A549 (cell line): Measurements from ENCODE around the gene CFAP100. TPM values are rescaled to one million over a fixed set of nuclear protein-coding genes. Genes with fewer than 3 reads are reported as not detected.

ENCODE experiments used
- ATAC-seq, 2 experiments: fragments of 200-7000 bp in 1 of 2; fragments of >200 bp in 1 of 2; cut with Nextera tagmentation in 1 of 2; cut with Tn5 transposase in 1 of 2; 3 replicates each; pipeline versions ENCODE4 v1.8.0 to v1.9.1; 2018 to 2020; ENCODE audit warnings: mild to moderate bottlenecking in 1 of 2, moderate library complexity in 1 of 2
- CTCF ChIA-PET: fragments of 300-600 bp; sonication (Branson Sonifier 250); formaldehyde crosslinking; extraction: SDS; loops from one replicate; lab custom pipeline; 2021; ENCODE audit warnings: antibody characterized with exemption, inconsistent platforms; lab: Yijun Ruan, JAX
- POLR2A ChIA-PET: fragments of 350-600 bp; formaldehyde crosslinking; extraction: SDS; loops from one replicate; lab custom pipeline; 2021; ENCODE audit warnings: antibody characterized with exemption, inconsistent platforms; lab: Yijun Ruan, JAX
- DNase-seq, 2 experiments: peaks; one replicate each; pipeline versions ENCODE4 v3.0.0 to v3.0.0-alpha.2; 2011 to 2016; ENCODE audit warnings: low read depth in 1 of 2, low spot score in 1 of 2
- FAIRE-seq: peaks from 2 replicates; lab custom pipeline; 2011; peaks lifted over from hg19 to GRCh38; lab: Jason Lieb, UNC
- H3K27ac ChIP-seq, 2 experiments: fragments of >200 bp; sonication (Bioruptor Twin); formaldehyde crosslinking; 3 replicates each; pipeline ENCODE4 v1.5.1; 2016 to 2017
- H3K4me1 ChIP-seq: fragments of >200 bp; sonication (Bioruptor Twin); formaldehyde crosslinking; 3 replicates; pipeline ENCODE4 v1.6.1; 2016
- H3K4me2 ChIP-seq: fragments of >200 bp; sonication (Bioruptor Twin); formaldehyde crosslinking; 3 replicates; pipeline ENCODE4 v1.6.1; 2016
- H3K4me3 ChIP-seq: fragments of >200 bp; sonication (Bioruptor Twin); formaldehyde crosslinking; 3 replicates; pipeline ENCODE4 v1.5.1; 2016
- H3K9me3 ChIP-seq: fragments of >200 bp; sonication (Bioruptor Twin); formaldehyde crosslinking; 3 replicates; pipeline ENCODE4 v1.6.1; 2016
- BHLHE40 ChIP-seq: IDR thresholded peaks from 2 replicates; pipeline ENCODE4 v1.6.1; 2012; ENCODE audit warnings: low read depth, low read length, inconsistent platforms
- CHD2 ChIP-seq: fragments of 150-350 bp; IDR thresholded peaks from 2 replicates; pipeline ENCODE4 v1.6.1; 2014; ENCODE audit warnings: low read length; ENCODE audit not compliant: partially characterized antibody
- EHMT2 ChIP-seq: fragments of 200-600 bp; sonication (generic); IDR thresholded peaks from 2 replicates; pipeline ENCODE4 v1.6.1; 2016; ENCODE audit warnings: antibody characterized with exemption, low read depth, mild to moderate bottlenecking, moderate library complexity
- EP300 ChIP-seq, 2 experiments: fragments of >200 bp; sonication (Bioruptor Twin); formaldehyde crosslinking; IDR thresholded peaks; 2 replicates in 1 of 2; 3 replicates in 1 of 2; pipeline ENCODE4 v1.6.1; 2016 to 2017
- FOSL2 ChIP-seq, 2 experiments: fragments of 450-650 bp in 1 of 2; fragments of >200 bp in 1 of 2; sonication (Bioruptor Twin) in 1 of 2; formaldehyde crosslinking; IDR thresholded peaks; 2 replicates each; pipeline versions ENCODE4 v1.5.0 to v1.6.1; 2016 to 2020; ENCODE audit warnings: mild to moderate bottlenecking in 1 of 2, moderate library complexity in 1 of 2
- FOXS1 ChIP-seq: fragments of 250-450 bp; sonication (Bioruptor Pico); IDR thresholded peaks from 2 replicates; pipeline ENCODE4 v1.5.0; 2020; ENCODE audit warnings: mild to moderate bottlenecking, moderate library complexity
- GATA3 ChIP-seq: IDR thresholded peaks from 2 replicates; pipeline ENCODE4 v1.6.1; 2012; ENCODE audit warnings: borderline replicate concordance
- HDAC2 ChIP-seq: fragments of 200-600 bp; sonication (generic); IDR thresholded peaks from 2 replicates; pipeline ENCODE4 v1.6.1; 2016
- HOXA7 ChIP-seq: fragments of 250-450 bp; sonication (Bioruptor Pico); IDR thresholded peaks from 2 replicates; pipeline ENCODE4 v1.5.0; 2020; ENCODE audit warnings: mild to moderate bottlenecking, moderate library complexity
- HOXB5 ChIP-seq: fragments of 250-450 bp; sonication (Bioruptor Pico); IDR thresholded peaks from 2 replicates; pipeline ENCODE4 v1.5.0; 2020; ENCODE audit warnings: mild to moderate bottlenecking, moderate library complexity
- JUN ChIP-seq, 2 experiments: fragments of >200 bp; sonication (Bioruptor Twin); formaldehyde crosslinking; IDR thresholded peaks; 2 replicates in 1 of 2; 3 replicates in 1 of 2; pipeline ENCODE4 v1.6.1; 2016 to 2017
- KDM1A ChIP-seq: fragments of 200-600 bp; sonication (generic); IDR thresholded peaks from 2 replicates; pipeline ENCODE4 v1.6.1; 2016; ENCODE audit warnings: low read depth, mild to moderate bottlenecking
- MAFK ChIP-seq: fragments of 450-650 bp; IDR thresholded peaks from 2 replicates; pipeline ENCODE4 v1.6.1; 2014; ENCODE audit not compliant: partially characterized antibody
- MAZ ChIP-seq: fragments of 150-350 bp; IDR thresholded peaks from 2 replicates; pipeline ENCODE4 v1.6.1; 2014; ENCODE audit warnings: antibody characterized with exemption, low read depth, low read length, borderline replicate concordance
- NPAS2 ChIP-seq: fragments of 250-450 bp; sonication (Bioruptor Pico); IDR thresholded peaks from 2 replicates; pipeline ENCODE4 v1.8.0; 2022; ENCODE audit warnings: mild to moderate bottlenecking, moderate library complexity, borderline replicate concordance
- NR3C1 ChIP-seq: fragments of >200 bp; sonication (Bioruptor Twin); formaldehyde crosslinking; IDR thresholded peaks from 3 replicates; pipeline ENCODE4 v1.6.1; 2017
- PHF8 ChIP-seq: fragments of 200-600 bp; sonication (generic); IDR thresholded peaks from 2 replicates; pipeline ENCODE4 v1.6.1; 2016; ENCODE audit warnings: low read depth, mild to moderate bottlenecking, antibody characterized with exemption, moderate library complexity, borderline replicate concordance
- POLR2AphosphoS2 ChIP-seq: conservative IDR thresholded peaks from 2 replicates; pipeline ENCODE4 v1.6.1; 2012; ENCODE audit warnings: low read length, improper control_type of control experiment, inconsistent platforms
- RARB ChIP-seq: fragments of 250-450 bp; sonication (Bioruptor Pico); IDR thresholded peaks from 2 replicates; pipeline ENCODE4 v1.8.0; 2021; ENCODE audit warnings: mild to moderate bottlenecking, moderate library complexity
- SREBF2 ChIP-seq: fragments of 450-650 bp; IDR thresholded peaks from 2 replicates; pipeline ENCODE4 v1.6.1; 2014; ENCODE audit warnings: mild to moderate bottlenecking, moderate library complexity
- TFCP2L1 ChIP-seq: fragments of 250-450 bp; sonication (Bioruptor Pico); IDR thresholded peaks from 2 replicates; pipeline ENCODE4 v1.5.0; 2021; ENCODE audit warnings: mild to moderate bottlenecking
- ZC3H11A ChIP-seq: fragments of 450-650 bp; IDR thresholded peaks from 2 replicates; pipeline ENCODE4 v1.6.1; 2014; ENCODE audit warnings: antibody characterized with exemption, mild to moderate bottlenecking
- ZFP36 ChIP-seq: fragments of 450-650 bp; IDR thresholded peaks from 2 replicates; pipeline ENCODE4 v1.6.1; 2014; ENCODE audit warnings: borderline replicate concordance; ENCODE audit not compliant: partially characterized antibody
- ZNF302 ChIP-seq: fragments of 250-450 bp; sonication (Bioruptor Pico); IDR thresholded peaks from 2 replicates; pipeline ENCODE4 v1.9.0; 2021; ENCODE audit warnings: inconsistent platforms, mild to moderate bottlenecking, moderate library complexity
- WGBS: methylation state at CpG from one replicate; pipeline ENCODE4 v1.1.6; 2017; ENCODE audit errors: missing lambda C conversion rate; 5-methylcytosine and 5-hydroxymethylcytosine counted together
- polyA plus RNA-seq, 4 experiments: library from polyadenylated mRNA; depleted of rRNA in 3 of 4; stranded (reverse); fragments of >200 nt; fragmentation: RNase III in 1 of 4; extraction: RNeasy Plus Mini Kit Qiagen cat#74134 plus additional on column Dnase treatment in 1 of 4; gene quantifications; 2 replicates in 3 of 4; 3 replicates in 1 of 4; pipeline ENCODE4 v1.2.3, GENCODE V29; 2011 to 2017
- TF ChIP-seq, protein P1 (sequence below): IDR thresholded peaks from 2 replicates; pipeline ENCODE4 v1.6.1; 2012

CFAP100 gene
- polyA plus RNA-seq, 2 of the 4 experiments (the other 2 are of a cell fraction): not detected

DNA sequence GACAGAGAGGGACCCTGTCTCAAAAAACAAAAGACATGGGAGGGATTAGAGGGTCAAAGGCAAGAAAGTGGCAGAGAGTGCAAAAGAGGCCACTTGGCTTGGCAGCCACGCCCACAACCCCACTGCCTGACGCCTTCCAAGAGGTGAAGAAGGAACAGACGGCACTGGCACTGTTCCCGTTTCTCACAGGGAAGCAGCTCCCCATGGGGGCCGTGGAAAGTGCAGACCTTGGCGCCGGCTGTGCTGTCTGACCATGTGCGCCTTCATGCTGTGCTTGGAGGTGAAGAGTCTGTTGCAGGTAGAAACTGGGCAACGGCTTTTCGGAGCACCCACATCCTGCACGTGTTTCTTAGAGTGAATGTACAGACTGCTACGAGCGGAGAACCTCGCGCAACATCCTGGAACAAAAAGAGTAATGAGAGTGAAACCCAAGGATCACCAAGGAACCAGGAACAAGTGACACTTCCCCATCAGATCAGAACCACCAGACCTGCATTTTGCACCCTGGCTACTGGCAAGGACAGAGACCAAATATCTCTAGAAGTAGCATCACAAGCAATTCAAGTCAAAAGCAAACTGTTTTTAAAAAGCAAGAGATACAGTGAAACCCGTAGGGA is 71.3 kb downstream of the CFAP100 start:
- TF ChIP-seq ZNF302 (CRISPR knock-in tag) (no peak), POLR2AphosphoS2 (no peak), ZC3H11A (no peak), MAFK (no peak), EHMT2 (no peak), PHF8 (no peak), HOXA7 (CRISPR knock-in tag) (no peak), GATA3 (no peak), CHD2 (no peak), SREBF2 (no peak), FOSL2 (IDR thresholded peaks at IDR 0.05) (no peak), FOSL2 (CRISPR knock-in tag; IDR thresholded peaks at IDR 0.05) (no peak), MAZ (no peak), FOXS1 (CRISPR knock-in tag) (no peak), JUN (IDR thresholded peaks at IDR 0.05) (no peak), KDM1A (no peak), RARB (CRISPR knock-in tag) (no peak)
- TF ChIP-seq, protein P1, sequence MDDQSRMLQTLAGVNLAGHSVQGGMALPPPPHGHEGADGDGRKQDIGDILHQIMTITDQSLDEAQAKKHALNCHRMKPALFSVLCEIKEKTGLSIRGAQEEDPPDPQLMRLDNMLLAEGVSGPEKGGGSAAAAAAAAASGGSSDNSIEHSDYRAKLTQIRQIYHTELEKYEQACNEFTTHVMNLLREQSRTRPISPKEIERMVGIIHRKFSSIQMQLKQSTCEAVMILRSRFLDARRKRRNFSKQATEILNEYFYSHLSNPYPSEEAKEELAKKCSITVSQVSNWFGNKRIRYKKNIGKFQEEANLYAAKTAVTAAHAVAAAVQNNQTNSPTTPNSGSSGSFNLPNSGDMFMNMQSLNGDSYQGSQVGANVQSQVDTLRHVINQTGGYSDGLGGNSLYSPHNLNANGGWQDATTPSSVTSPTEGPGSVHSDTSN: no peak
- DNase-seq: no peak
- CTCF ChIA-PET: interaction anchor here (1.0 kb wide), 1 partner anchor 10 kb away, joined by 3 read pairs; the partner anchor contains the start of gene ZXDC
- ATAC-seq: no peak
- Histone ChIP-seq H3K4me3 (no peak overlapping the region), H3K9me3 (no peaks in the 10 kb centered on the region), H3K4me2 (no peak overlapping the region), H3K4me1 (no peaks in the 10 kb centered on the region), H3K27ac (no peak overlapping the region)
- no peak for FAIRE-seq
- WGBS: 90% methylated on average over 16 of the region's 16 CpGs
- POLR2A ChIA-PET: no interaction called here

DNA sequence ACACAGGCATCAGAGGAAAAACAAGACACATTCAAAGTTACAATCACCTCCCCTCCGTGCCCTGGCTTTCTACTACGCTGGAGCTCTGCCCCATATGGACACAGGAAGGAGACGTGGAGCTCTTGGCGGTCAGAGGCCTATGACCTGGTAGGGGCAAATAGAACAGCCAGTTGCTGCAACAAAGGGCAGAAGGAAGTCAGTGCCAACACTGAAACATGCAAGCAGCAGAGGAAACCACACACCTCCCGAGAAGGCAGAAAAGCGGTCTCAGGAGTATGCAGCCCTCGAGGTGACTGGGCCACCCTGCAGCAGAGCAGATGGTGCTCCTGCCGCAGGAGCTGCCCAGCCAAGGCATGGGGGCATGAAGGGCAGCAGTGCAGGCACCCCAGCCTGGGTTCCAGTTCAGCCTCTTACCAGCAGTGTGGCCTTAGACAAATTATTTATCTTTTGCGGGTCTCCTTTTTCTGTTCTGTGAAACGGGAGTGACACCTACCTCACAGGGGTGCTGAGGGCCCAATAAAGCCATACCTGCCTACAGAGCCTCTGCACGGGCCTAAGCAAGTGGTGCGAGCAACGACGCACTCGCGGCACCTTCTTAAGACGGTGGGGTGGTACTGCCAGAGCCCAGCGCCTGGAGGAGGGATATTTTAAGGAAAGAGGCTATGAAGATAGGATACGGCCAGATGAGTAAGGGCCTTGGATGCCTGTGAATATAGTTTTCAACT is 72.3 kb downstream of the CFAP100 start:
- DNase-seq (no peak), ATAC-seq (no peak), FAIRE-seq (no peak)
- WGBS: 82% methylated on average over 17 of the region's 19 CpGs
- no peak overlapping the region for H3K27ac ChIP-seq
- H3K9me3 ChIP-seq: no peaks in the 10 kb centered on the region
- H3K4me2 ChIP-seq: no peak overlapping the region
- ChIA-PET CTCF (no interaction called here), POLR2A (no interaction called here)
- H3K4me3 ChIP-seq: no peak overlapping the region
- peaks cover 7% of the 10 kb centered on the region; the same call in 2 of the 3 replicates for H3K4me1 ChIP-seq
- TF ChIP-seq ZNF302 (CRISPR knock-in tag): no peak
- no peak for TF ChIP-seq BHLHE40
- no peak for TF ChIP-seq POLR2AphosphoS2
- no peak for TF ChIP-seq HOXB5 (CRISPR knock-in tag)
- no peak for TF ChIP-seq ZFP36

DNA sequence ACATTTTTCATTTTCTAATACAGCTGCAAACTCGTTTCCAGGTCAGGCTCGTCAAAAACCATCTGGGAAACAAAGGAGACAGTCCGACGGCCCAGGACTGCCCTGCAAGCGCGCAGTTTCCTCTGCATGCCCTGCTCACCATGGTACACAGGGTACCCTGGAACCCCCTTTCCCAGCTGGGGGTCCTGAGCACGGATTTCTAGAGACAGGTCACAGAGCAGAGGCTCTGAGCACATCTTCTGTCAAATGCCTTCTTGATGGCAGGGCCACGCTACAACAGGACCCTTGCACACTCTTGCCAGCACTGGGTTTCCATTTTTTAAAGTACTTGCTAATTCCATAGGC is 72.9 kb downstream of the CFAP100 start:
- TF ChIP-seq HDAC2 (no peak), NPAS2 (no peak), EP300 (IDR thresholded peaks at IDR 0.05) (no peak), NR3C1 (no peak), TFCP2L1 (CRISPR knock-in tag) (no peak)
- H3K4me1 ChIP-seq: peaks cover 12% of the 10 kb centered on the region; the same call in 2 of the 3 replicates
- DNase-seq (no peak), FAIRE-seq (no peak), ATAC-seq (no peak)
- ChIA-PET CTCF (no interaction called here), POLR2A (no interaction called here)
- WGBS: 80% methylated on average over 8 of the region's 8 CpGs
- no peak overlapping the region for H3K4me2 ChIP-seq
- no peak overlapping the region for H3K4me3 ChIP-seq
- no peaks in the 10 kb centered on the region for H3K9me3 ChIP-seq
- H3K27ac ChIP-seq: no peak overlapping the region
